Measurements from ENCODE around the gene MAP3K21. TPM values are rescaled to one million over a fixed set of nuclear protein-coding genes. Genes with fewer than 3 reads are reported as not detected.

Gene MAP3K21
- polyA plus RNA-seq, 4 donors = 2.6 to 33.8 (median 27.5) TPM

DNA sequence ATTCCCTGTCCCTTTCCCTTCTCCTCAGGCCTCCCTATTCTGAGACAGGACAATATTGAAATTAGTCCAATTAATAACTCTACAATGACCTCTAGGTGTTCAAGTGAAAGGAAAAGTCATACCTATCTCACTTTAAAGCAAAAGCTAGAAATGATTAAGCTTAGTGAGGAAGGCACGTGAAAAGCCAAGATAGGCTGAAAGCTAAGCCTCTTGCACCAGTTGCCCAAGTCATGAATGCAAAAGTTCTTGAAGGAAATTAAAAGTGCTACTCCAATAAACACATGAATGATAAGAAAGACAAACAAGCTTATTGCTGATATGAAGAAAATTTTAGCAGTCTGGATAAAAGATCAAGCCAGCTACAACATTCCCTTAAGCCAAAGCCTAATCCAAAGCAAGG is 3.8 kb upstream of the MAP3K21 start:
- no peak for DNase-seq (ENCODE audit: low read depth in 4 of 4, low spot score in 3 of 4)

DNA sequence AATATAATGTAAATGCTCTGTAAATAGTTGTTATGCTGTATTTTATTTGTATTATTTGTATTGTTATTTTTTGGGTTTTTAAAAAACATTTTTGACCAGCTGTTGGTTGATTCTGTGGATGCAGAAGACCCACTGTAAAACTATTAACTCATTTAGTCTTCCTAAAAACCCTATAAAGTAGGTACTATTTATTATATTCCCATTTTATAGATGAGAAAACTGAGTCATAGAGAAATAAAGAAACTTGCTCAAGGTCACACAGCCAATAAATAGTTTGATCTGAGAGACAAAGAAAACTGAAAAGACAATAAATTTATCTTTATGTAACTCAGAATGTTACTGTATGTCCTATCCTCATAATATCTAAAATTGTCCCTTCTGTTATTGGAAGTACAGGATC is 1.2 kb upstream of the MAP3K21 start:
- DNase-seq (ENCODE audit: low read depth in 4 of 4, low spot score in 3 of 4) = no peak

DNA sequence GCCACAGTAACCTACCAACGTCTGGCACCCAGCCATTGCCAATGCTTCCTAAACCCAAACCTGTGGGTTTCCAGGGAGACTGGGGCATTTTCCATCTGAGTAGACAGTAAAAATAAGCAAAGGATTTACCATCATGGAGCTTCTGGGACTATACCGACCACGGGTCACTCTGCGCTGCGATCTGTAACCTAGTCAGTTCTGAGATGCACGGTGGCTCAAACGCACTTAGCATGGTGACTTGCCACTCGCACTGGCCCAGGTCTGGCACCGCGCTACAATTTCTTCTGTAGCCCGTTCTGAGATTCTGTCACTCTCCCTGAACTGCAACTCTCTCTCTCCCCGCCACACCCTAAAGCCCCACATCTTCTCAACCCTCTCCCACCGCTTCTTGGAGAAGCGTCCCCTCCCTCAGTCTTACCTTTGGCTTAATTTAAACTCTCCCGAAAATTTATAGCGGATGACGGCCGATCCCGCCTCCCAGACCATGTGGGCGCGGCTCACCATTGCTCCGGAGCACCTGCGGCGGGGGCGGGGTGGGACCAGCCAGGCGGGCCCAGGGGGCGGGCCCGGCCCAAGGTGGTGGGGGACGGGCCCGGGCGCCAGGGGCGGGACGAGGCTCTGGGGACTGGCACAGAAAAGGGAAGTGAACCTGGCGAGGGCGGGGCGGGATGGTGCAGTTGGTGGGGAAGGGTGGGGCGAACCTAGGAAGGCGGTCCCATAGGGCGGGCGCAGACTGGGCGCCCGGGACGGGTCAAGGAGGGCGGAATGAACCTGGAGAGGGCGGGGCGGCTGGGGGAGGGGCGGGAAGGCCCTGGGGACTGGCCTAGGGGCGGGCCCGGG is 493 bp upstream of the MAP3K21 start:
- peak in 3 of 4 donors; percentile 60 to 79 (median 77) for DNase-seq (ENCODE audit: low read depth in 4 of 4, low spot score in 3 of 4)

DNA sequence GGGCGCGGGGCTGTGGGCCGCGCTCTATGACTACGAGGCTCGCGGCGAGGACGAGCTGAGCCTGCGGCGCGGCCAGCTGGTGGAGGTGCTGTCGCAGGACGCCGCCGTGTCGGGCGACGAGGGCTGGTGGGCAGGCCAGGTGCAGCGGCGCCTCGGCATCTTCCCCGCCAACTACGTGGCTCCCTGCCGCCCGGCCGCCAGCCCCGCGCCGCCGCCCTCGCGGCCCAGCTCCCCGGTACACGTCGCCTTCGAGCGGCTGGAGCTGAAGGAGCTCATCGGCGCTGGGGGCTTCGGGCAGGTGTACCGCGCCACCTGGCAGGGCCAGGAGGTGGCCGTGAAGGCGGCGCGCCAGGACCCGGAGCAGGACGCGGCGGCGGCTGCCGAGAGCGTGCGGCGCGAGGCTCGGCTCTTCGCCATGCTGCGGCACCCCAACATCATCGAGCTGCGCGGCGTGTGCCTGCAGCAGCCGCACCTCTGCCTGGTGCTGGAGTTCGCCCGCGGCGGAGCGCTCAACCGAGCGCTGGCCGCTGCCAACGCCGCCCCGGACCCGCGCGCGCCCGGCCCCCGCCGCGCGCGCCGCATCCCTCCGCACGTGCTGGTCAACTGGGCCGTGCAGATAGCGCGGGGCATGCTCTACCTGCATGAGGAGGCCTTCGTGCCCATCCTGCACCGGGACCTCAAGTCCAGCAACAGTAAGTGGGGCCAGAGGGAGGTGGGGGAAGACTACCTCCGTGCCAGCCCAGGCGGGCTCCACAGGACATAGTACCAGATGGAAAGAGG is 808 bp downstream of the MAP3K21 start:
- DNase-seq (ENCODE audit: low read depth in 4 of 4, low spot score in 3 of 4) = no peak

DNA sequence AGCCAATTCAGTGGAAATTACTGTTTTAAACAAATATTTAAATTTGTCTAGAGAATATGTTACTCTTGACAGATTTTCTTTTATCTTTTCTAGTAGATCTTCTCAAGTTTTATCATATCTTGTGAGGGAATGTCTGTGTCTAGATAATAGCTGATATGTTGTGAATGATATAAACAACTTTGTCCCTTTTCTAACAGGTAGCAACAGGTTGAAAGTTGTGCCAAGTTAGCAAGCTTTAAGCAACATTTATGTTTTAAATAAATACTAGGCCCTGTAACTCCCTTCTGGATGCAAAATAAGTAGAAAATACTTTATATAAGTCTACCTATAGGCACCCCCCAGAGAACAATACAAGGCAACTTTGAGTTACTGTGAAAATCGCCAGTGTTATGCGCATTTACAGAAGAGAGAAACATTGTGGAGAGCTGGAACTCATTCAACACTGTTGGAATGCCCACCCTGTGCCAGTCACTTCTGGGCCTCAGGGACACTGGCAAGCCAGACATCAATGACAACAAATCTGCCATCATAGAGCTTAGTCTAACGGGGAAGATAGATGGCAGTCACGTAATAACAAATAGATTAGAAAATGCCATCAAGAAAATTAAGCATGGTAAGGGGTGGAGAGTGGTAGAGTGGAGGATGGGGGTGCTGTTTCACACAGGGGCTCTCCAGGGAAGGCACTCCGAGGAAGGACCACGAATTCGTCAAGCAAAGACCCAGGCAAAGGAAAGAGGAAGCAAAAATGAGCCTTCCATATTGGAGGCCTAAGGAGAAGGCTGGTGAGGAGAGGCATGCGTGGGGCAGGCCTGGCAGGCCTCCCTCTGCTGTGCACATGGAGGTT is 4.4 kb downstream of the MAP3K21 start:
- DNase-seq (ENCODE audit: low read depth in 4 of 4, low spot score in 3 of 4) = no peak

DNA sequence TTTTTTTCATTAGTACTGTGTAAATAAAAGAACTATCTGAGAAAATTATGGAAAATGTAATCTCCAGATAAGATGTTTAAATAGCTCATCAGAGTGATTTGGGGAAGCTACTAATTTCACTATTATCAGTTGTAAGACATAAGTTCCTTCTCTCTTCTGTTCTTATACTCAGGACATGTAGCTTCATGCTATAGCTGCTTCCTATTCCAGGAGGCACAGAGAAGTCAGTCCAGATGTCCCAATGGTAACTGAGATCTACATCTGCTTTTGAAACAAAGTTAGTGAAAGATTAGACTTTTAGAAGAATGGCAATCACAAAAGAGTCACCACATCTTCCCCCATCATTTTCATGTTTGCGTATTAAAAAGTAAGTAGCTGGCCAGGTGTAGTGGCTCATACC is 5.6 kb downstream of the MAP3K21 start:
- no peak for DNase-seq (ENCODE audit: low read depth in 4 of 4, low spot score in 3 of 4)

DNA sequence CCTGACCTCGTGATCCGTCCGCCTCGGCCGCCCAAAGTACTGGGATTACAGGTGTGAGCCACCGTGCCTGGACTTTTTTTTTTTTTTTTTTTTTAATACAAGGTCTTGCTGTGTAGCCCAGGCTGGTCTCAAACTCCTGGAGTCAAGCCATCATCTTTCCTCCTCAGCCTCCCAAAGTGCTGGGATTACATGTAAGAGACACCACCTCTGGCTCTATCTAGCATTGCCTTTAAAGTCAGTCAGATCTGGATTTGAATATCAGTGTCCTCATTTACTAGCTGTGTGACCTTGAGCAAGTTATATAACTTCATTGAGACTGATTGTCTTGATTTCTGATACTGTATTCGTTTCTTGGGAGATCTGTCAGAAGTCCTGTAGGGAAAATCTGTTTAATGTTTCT is 6.6 kb downstream of the MAP3K21 start:
- DNase-seq (ENCODE audit: low read depth in 4 of 4, low spot score in 3 of 4) = no peak

DNA sequence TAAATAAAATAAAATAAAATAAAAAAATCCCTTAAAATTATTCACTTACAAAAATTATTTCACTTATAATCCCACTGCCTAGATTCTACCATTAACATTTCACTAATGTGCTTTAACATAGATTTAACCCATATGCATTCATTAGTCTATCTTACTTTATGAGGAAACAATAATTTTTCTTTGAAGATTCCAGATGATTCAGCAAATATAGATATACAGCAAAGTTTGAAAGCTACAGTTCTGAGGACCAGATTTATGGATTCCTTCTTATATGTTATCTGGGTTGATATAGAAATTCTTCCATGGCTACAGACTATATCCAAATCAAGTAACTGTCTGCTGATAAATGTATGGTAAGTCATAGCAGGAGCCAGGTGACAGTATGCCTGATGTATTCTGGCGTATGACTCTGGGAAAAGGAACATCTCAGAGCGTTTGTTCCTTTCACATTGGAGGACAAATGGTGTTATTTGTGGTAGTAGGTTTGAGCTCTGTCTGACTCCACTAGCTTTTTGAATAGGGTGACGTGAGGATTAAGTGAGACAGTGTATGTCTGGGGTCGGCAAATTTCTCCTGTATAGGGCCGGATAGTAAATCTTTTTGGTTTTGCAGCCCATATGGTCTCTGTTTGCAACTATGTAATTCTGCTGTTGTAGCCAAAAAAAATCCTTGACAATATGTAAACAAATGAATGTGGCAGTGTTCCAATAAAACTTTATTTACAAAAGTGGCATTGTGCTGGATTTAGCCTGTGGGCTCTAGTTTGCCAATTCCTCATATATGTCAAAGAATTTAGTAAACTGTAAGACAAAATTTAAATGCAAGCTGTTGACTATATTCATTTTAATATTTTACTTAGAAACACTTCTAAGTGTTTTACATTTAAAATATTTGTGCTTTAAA is 9.3 kb downstream of the MAP3K21 start:
- DNase-seq (ENCODE audit: low read depth in 4 of 4, low spot score in 3 of 4) = no peak

DNA sequence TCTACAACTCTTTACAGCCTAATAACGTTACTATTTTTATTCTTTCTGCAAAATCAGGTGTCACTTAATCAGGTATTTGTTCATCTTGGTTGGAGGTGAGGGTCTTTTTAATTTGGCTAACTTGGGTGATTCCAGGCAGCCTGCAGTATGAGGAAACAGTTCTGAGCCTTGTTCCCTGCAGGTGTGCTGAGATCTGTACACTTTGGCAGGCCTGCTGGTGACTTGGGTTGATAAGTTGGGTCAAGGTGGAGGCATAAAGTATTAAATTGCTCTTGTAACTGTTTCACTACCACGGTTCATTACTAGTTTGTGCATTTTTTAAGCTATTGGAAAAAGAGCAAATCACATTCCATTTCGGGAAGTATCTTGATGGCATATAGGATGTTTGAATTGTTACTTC is 10.0 kb downstream of the MAP3K21 start:
- DNase-seq (ENCODE audit: low read depth in 4 of 4, low spot score in 3 of 4) = no peak

DNA sequence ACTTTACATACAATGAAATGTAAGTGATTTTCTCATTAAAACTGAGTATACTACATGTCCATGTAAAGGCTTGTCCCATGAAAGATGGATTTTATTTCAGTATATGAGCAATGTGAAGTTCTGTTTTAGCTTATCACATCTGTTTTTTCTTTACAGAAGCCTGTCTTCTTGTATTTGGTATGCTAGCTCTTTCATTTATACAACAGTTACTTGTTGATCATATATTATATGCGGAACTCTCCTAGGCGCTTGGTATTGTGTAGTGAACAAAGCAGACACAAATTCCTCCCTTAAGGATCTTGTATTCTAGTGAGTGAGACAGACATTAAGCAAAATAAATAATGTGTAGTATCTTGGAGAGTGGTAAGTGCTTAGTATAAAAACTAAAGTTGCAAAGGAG is 10.6 kb downstream of the MAP3K21 start:
- DNase-seq (ENCODE audit: low read depth in 4 of 4, low spot score in 3 of 4) = no peak

DNA sequence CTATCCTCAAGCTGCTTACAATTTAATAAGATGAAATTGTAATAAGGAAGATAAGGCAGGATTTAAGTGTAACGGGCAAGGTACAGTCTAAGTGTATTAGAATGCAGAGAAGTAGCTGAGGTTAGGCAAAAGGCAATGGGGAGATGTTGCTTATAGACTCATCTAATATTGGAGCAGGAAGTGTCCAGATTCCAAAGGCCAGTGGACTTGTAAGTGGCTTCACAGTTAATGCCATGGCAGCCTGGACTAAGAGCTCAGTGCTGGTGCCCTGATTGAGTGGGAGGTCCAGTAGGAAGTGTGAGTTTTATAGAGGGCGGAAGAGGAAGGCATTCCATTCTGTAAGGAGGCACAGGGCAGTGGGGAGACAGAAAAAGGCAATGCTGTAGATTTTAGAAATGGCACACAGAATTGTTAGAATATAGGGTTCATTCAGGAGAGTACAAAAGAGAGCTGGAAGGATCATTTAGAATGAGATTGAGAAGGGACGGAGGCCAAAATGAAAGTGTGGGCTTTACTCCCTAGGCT is 12.6 kb downstream of the MAP3K21 start:
- DNase-seq (ENCODE audit: low read depth in 4 of 4, low spot score in 3 of 4) = no peak

DNA sequence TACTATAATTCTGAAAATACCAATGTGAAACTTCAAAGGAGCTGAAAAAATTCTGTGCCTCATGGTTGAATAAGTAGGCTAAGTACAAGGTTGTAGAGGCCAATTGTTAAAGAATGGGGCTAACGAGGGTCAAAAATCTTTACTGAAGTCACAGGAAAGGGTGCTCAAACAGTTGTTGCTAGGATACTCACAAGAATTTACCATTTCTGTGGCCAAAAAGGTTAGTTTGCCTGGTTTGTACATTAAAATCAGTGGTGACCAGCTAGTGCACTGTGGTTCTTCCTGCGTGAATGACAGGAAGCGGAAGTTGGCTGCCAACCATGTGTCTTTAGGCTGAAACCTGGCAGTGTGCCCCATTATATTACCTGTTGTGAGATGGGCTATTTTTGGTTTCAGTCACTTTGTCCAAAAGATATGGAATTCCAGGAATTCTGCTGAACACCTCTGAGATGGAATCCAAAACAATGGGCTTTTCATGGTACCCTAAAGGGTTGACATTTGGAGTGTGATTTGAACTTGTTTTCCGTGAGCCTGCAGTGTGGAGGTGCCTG is 13.5 kb downstream of the MAP3K21 start:
- no peak for DNase-seq (ENCODE audit: low read depth in 4 of 4, low spot score in 3 of 4)

DNA sequence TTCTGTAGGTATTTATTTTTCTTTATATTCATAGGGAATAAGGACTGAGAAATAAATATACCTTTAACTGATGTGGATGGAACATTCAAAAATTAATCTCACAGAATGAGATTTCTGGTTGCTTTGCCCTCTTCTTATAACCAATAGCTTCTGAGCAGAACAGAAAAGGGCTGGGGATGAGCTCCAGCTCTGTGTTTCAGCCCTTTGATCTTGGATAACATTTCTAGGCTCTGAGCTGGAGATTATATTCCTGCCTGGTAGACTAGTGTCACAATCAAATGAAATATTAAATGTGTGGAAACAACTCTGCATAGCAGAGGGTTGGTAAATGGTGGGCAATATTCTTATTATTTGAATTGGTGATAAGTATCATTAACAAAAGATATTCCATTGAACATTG is 14.6 kb downstream of the MAP3K21 start:
- DNase-seq (ENCODE audit: low read depth in 4 of 4, low spot score in 3 of 4) = no peak

DNA sequence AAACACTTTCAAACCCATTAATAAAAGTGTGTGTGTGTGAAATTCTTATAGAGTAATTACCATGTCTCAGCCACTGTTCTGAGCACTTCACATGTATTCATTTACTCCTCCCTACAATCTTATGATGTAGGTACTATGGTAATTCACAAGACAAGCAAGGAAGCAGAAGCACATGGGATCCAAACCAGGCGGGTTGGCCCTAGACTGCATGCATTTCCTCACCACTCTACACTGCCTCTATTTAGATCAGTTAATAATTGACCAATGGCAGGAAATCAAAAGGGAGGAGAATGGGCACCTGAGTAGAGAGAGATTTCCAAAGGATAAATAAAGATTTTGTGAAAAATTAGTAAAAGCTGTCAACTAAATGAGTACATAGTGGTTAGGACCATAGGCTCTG is 15.7 kb downstream of the MAP3K21 start:
- no peak for DNase-seq (ENCODE audit: low read depth in 4 of 4, low spot score in 3 of 4)

DNA sequence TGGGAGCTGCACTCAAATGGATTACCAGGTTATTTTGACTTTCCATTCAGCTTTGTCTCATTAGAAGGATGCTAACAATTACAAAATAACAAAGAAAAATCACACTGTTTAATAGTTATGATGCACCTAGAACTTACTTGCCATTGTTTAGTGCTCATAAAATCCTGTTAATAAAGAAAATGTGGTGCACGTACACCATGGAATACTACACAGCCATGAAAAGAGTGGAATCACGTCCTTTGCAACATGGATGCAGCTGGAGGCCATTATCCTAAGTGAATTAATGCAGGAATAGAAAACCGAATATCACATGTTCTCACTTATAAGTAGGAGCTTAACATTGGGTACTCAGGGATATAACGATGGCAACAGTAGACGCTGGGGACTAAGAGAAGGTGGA is 19.8 kb downstream of the MAP3K21 start:
- DNase-seq (ENCODE audit: low read depth in 4 of 4, low spot score in 3 of 4) = no peak

DNA sequence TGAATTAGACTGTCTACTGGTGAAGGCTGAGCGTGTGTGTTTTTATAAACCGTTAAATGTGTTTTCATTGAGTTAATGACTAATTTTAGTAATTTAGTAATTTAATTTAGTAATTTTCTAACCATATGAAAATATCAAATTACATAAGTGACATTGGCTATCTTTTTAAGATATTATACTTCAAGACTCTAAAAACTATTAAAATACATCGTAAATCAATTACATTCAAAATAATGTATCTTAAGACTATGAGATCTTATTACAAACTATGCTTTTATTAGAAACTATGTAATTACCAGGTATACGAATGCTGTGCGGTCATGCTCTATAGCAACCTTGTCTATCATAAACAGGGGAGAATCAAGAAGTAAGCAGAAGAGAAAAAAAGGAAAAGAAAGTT is 21.6 kb downstream of the MAP3K21 start:
- DNase-seq (ENCODE audit: low read depth in 4 of 4, low spot score in 3 of 4) = no peak

DNA sequence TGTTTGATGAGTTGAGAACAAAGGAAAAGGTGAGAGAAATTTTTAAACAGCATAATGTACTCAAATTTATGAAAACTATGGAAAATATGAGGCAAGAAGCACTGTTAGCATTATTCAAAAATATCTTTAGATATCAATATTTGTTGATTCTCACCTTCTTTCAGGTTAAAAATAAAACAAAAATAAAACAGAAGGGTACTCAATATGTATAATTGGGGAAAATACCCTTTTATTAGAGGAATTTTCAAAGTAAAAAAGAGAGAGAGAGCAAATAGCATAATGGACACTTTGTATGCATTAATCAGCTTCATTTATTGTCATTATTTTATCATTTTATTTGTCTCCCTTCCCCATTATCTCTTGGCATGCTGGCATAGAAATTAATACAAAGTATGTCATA is 27.5 kb downstream of the MAP3K21 start:
- no peak for DNase-seq (ENCODE audit: low read depth in 4 of 4, low spot score in 3 of 4)

DNA sequence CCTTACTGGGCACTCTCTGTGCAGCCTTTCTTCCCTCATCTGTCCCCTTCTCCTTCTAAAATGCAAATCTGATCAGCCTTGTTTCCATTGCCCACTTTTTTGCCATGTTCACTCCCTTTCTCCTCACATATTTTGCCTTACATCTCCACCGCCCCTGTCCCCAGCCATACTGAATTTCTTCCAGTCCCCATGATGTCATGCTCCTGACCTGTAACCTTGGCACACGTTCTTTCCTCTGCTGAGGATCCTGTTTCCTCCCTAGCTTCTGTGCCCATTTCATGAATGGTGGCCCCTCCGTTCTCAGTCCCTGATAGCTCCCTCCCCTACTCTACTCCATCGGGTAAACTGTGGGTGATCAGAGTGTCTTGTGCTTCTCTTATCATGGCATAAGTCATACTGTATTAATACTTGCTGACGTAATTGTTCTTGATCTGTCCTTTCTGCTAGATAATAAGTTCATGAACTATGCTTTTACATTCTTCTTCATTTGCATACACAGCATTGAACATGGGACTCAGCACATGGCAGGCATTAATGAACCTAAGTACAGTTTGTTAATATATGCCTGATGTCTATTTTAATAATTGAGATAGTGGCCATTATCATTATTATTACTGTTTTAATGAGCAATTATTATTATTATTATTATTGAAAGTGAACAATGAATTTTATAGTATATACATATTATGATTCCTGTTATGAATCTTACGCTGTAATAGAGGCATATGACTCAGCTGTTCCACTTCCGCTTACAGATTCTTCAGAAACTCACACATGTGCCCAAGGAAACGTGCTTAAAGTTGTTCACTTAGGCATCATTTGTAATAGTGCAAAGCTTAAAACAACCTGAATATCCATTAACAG is 28.5 kb downstream of the MAP3K21 start:
- no peak for DNase-seq (ENCODE audit: low read depth in 4 of 4, low spot score in 3 of 4)

DNA sequence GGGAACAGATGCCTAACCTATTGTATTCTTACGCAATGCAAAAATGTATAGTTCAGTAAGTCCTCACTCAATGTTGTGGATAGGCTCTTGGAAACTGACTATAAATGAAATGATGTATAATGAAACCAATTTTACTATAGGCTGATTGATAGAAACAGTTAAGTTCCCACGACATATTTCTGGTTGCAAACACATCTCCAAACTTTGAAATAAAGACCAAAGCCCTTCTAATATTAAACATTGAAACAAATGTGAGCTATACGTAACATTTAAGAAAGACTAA is 29.1 kb downstream of the MAP3K21 start:
- DNase-seq (ENCODE audit: low read depth in 4 of 4, low spot score in 3 of 4) = no peak
